GM06990 (cell line): Measurements from ENCODE around the gene GRIK2.

Source experiments
- DNase-seq: peaks from one replicate; pipeline ENCODE4 v3.0.0-alpha.2; 2011; ENCODE audit not compliant: insufficient read length; ENCODE audit errors: extremely low read depth
- H3K27me3 ChIP-seq: replicated peaks from 2 replicates; pipeline ENCODE4 v1.6.0; 2011; ENCODE audit warnings: low read length; ENCODE audit not compliant: control insufficient read depth, insufficient read depth
- H3K36me3 ChIP-seq: 2 replicates; pipeline ENCODE4 v1.5.1; 2011; ENCODE audit warnings: low read length; ENCODE audit not compliant: control insufficient read depth, insufficient read depth
- H3K4me3 ChIP-seq: replicated peaks from 2 replicates; pipeline ENCODE4 v1.5.1; 2011; ENCODE audit warnings: low read depth, mild to moderate bottlenecking, control low read depth, low read length
- TF ChIP-seq, protein P1 (sequence below): IDR thresholded peaks from 2 replicates; pipeline ENCODE4 v1.5.1; 2011; ENCODE audit warnings: low read length, control low read depth, mild to moderate bottlenecking, inconsistent platforms; ENCODE audit not compliant: insufficient read depth, poor library complexity, severe bottlenecking

The GRIK2 gene

DNA sequence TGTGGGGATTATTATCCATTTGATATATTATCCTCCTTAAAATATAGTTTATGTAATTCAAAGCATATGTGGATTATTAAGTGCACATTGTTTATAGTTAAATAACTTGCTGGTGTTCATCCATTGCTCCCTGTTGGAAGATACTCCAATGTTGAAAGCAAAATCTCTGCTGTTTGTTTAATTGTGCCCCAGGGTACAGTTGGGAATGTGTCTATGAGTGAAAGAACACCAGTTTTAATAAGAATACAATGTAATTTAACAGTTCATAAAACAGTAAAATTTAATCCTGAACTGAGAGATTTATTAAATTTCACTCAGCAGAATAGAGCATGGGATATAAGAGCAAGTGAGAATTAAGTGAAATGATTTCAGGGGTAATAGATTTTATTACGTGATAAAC, 364.9 kb downstream of the GRIK2 start:
- Histone ChIP-seq H3K36me3 (no peaks in the 10 kb centered on the region), H3K4me3 (no peak overlapping the region), H3K27me3 (no peaks in the 10 kb centered on the region)
- TF ChIP-seq, protein P1, sequence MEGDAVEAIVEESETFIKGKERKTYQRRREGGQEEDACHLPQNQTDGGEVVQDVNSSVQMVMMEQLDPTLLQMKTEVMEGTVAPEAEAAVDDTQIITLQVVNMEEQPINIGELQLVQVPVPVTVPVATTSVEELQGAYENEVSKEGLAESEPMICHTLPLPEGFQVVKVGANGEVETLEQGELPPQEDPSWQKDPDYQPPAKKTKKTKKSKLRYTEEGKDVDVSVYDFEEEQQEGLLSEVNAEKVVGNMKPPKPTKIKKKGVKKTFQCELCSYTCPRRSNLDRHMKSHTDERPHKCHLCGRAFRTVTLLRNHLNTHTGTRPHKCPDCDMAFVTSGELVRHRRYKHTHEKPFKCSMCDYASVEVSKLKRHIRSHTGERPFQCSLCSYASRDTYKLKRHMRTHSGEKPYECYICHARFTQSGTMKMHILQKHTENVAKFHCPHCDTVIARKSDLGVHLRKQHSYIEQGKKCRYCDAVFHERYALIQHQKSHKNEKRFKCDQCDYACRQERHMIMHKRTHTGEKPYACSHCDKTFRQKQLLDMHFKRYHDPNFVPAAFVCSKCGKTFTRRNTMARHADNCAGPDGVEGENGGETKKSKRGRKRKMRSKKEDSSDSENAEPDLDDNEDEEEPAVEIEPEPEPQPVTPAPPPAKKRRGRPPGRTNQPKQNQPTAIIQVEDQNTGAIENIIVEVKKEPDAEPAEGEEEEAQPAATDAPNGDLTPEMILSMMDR: no peak
- no peak for DNase-seq

DNA sequence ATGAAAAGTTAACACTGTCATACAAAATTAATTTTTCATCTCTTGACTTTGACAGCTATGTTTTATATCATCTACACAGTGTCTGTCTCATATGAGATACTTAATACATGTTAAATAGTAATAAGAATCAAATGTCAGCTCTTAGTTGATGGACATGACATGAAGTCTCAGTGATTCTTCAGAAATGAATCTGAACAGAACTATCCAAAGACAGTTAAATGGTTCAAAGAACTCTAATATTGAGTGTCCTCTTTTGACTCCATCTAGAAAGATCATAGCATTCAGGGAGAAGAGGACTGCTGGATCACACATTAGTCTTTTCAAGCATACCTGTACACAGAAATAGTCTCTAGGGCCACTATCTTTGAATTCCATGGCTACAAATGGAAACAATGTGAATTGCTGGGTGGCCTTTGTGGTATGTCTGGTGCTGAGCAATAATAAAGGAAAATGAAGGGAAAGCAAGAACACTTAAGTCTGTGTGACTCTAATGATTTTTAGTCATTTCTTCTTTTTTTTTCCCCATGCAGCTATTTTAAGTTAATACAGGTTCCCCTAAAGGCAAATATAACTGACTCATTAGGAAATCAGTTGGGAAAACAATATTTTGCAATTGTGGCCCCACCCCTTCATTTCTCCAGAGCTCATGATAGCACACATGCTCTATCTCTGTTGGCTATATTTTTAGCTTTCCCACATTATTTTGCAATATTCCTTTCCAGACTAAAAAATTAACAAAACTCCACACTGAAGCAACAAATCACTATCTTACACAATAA, 367.5 kb downstream of the GRIK2 start:
- TF ChIP-seq, protein P1: no peak
- Histone ChIP-seq H3K4me3 (no peak overlapping the region), H3K36me3 (no peaks in the 10 kb centered on the region), H3K27me3 (no peaks in the 10 kb centered on the region)
- no peak for DNase-seq

DNA sequence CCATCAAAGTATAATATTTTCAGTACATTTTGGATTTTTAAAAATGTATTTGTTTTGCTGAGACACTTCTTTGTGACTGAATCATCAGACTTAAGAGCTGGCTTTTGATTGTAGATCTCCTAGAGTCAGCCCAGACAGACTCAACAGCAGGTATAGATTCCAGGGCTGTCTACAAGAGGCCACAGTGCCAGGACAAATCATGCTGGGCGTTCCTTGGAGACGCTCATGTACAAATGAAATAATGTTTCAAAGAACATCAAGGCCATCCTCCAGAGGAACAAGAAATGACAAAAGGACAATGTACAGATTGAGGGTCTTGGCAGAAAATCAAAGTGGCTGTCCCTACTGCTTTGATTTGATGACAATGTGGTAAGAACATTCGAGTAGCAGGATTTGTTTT, 369.3 kb downstream of the GRIK2 start:
- DNase-seq: no peak
- no peak overlapping the region for H3K4me3 ChIP-seq
- TF ChIP-seq, protein P1: no peak
- H3K36me3 ChIP-seq: no peaks in the 10 kb centered on the region
- H3K27me3 ChIP-seq: no peaks in the 10 kb centered on the region

DNA sequence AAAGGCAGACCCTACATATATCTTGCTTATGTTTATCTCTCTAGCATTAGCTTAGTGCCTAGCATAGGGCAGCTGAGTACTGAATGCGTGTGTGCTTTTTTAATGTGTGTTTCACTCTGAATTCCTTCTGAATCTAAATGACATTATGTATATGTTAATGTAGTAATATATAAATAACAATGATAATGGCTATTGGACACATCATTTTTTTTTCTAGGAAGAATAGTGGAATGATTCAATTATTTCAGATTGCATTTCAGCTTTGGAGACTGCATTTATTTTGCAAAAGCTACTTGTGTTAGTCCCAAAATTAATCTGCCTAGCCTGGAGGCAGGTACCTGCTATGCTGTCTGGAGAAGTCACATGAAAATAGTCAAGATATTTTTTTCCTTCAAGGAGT, 371.8 kb downstream of the GRIK2 start:
- Histone ChIP-seq H3K27me3 (no peaks in the 10 kb centered on the region), H3K4me3 (no peak overlapping the region), H3K36me3 (no peaks in the 10 kb centered on the region)
- TF ChIP-seq, protein P1: no peak
- no peak for DNase-seq

DNA sequence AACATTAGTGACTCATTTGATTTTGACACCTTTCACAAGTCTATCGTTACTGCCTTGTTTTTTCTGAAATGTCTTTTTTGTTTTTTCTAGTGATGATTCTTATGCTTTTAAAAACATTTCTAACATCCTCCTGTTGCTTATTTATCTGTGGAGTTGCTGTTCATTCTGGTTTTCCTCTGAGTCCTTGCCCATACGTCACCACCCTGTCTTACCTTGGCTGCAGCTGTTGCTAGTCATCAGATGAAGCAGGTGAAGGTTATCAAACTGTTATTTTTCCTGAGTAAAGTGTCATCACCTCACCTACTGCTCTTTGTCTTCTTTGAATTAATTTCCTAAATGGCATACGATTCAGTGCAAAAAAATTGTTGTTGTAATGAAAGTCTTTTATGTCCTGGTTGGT, 376.6 kb downstream of the GRIK2 start:
- no peak for DNase-seq
- TF ChIP-seq, protein P1: no peak
- no peak overlapping the region for H3K4me3 ChIP-seq
- H3K36me3 ChIP-seq: no peaks in the 10 kb centered on the region
- H3K27me3 ChIP-seq: no peaks in the 10 kb centered on the region
